ENCODE measurements around the gene KNDC1.

Gene KNDC1

DNA sequence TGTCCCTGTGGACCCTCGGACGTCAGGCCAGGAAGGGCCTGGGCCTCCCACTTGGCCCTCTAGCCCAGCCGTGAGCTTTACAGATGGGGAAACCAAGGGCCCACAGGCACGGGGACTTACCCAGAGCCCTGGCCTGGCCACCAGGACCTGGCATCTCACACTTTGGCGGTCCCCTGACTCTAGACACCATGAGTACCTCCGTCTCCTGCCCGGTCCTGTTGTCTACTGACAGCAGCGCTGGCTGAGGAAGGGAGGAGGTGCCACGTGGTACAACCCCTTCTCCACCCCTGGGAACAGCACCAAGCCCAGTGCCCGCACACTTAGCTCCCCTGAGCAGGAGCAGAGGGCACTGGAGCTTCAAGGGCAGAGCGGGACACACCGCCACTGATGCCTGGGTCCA lies 46.2 kb upstream of the KNDC1 start:
- H4K8ac ChIP-seq (ENCODE audit: low read depth, low read length): no peak overlapping the region
- H3K18ac ChIP-seq (ENCODE audit: low read length): no peak overlapping the region
- WGBS (ENCODE audit: extremely low coverage, insufficient coverage, low lambda C conversion rate): no CpG with 5 or more reads among the region's 12 CpGs
- H3K79me1 ChIP-seq (ENCODE audit: low read length): no peaks in the 10 kb centered on the region
- H2BK120ac ChIP-seq (ENCODE audit: low read depth, low read length): no peak overlapping the region
- no peak overlapping the region for H3K9ac ChIP-seq (ENCODE audit: low read length)
- no peaks in the 10 kb centered on the region for H3K4me1 ChIP-seq (ENCODE audit: control insufficient read depth, low read depth, low read length)
- H3K4me3 ChIP-seq (ENCODE audit: low read length): no peak overlapping the region
- H2BK5ac ChIP-seq (ENCODE audit: low read length): no peak overlapping the region
- H3K36me3 ChIP-seq (ENCODE audit: control insufficient read depth, insufficient read depth, low read length): no peaks in the 10 kb centered on the region
- H3K79me2 ChIP-seq (ENCODE audit: control insufficient read depth, insufficient read depth, low read length): no peaks in the 10 kb centered on the region
- no peak overlapping the region for H4K5ac ChIP-seq (ENCODE audit: low read length)
- no peaks in the 10 kb centered on the region for H3K27me3 ChIP-seq (ENCODE audit: insufficient read depth, low read length, poor library complexity)
- no peak overlapping the region for H3K4me2 ChIP-seq (ENCODE audit: low read length)
- H3K23ac ChIP-seq (ENCODE audit: low read length): no peak overlapping the region
- no peak overlapping the region for H3K27ac ChIP-seq (ENCODE audit: low read depth, low read length)
- H3K4ac ChIP-seq (ENCODE audit: low read depth, low read length): no peak overlapping the region
- no peak overlapping the region for H3K56ac ChIP-seq (ENCODE audit: low read length)
- no peak overlapping the region for H2AK5ac ChIP-seq (ENCODE audit: low read length)
- no peak for DNase-seq
- no peak overlapping the region for H2BK15ac ChIP-seq (replicated peaks; ENCODE audit: low read depth)

DNA sequence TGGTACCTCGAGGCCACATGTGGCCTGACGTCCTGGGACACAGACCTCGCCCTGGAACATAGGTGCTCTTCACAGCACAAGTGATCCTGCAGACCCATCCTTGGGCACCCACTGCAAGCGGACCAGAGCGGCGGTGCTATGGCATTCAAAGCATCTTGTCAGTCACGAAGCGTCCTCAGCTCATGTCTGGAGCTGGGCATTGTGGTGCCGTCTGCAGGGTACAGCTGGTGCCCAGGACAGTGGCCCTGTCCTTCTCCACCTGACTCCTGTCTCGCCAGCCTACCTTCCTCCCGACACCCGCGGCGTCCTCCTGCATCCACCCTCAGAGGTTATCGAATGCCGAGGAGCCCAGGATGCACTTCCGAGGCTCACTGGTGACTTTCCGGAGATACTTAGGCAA lies 45.8 kb upstream of the KNDC1 start:
- no peaks in the 10 kb centered on the region for H3K79me2 ChIP-seq (ENCODE audit: control insufficient read depth, insufficient read depth, low read length)
- no peak overlapping the region for H2AK5ac ChIP-seq (ENCODE audit: low read length)
- no peaks in the 10 kb centered on the region for H3K4me1 ChIP-seq (ENCODE audit: control insufficient read depth, low read depth, low read length)
- no peak overlapping the region for H2BK15ac ChIP-seq (replicated peaks; ENCODE audit: low read depth)
- WGBS (ENCODE audit: extremely low coverage, insufficient coverage, low lambda C conversion rate): no CpG with 5 or more reads among the region's 18 CpGs
- H3K23ac ChIP-seq (ENCODE audit: low read length): no peak overlapping the region
- H3K18ac ChIP-seq (ENCODE audit: low read length): no peak overlapping the region
- no peak overlapping the region for H2BK5ac ChIP-seq (ENCODE audit: low read length)
- no peak overlapping the region for H3K4ac ChIP-seq (ENCODE audit: low read depth, low read length)
- H3K56ac ChIP-seq (ENCODE audit: low read length): no peak overlapping the region
- H2BK120ac ChIP-seq (ENCODE audit: low read depth, low read length): no peak overlapping the region
- H3K4me3 ChIP-seq (ENCODE audit: low read length): no peak overlapping the region
- no peak overlapping the region for H4K8ac ChIP-seq (ENCODE audit: low read depth, low read length)
- no peaks in the 10 kb centered on the region for H3K36me3 ChIP-seq (ENCODE audit: control insufficient read depth, insufficient read depth, low read length)
- H4K5ac ChIP-seq (ENCODE audit: low read length): no peak overlapping the region
- H3K27ac ChIP-seq (ENCODE audit: low read depth, low read length): no peak overlapping the region
- no peak overlapping the region for H3K9ac ChIP-seq (ENCODE audit: low read length)
- no peak for DNase-seq
- H3K27me3 ChIP-seq (ENCODE audit: insufficient read depth, low read length, poor library complexity): no peaks in the 10 kb centered on the region
- H3K4me2 ChIP-seq (ENCODE audit: low read length): no peak overlapping the region
- H3K79me1 ChIP-seq (ENCODE audit: low read length): no peaks in the 10 kb centered on the region

DNA sequence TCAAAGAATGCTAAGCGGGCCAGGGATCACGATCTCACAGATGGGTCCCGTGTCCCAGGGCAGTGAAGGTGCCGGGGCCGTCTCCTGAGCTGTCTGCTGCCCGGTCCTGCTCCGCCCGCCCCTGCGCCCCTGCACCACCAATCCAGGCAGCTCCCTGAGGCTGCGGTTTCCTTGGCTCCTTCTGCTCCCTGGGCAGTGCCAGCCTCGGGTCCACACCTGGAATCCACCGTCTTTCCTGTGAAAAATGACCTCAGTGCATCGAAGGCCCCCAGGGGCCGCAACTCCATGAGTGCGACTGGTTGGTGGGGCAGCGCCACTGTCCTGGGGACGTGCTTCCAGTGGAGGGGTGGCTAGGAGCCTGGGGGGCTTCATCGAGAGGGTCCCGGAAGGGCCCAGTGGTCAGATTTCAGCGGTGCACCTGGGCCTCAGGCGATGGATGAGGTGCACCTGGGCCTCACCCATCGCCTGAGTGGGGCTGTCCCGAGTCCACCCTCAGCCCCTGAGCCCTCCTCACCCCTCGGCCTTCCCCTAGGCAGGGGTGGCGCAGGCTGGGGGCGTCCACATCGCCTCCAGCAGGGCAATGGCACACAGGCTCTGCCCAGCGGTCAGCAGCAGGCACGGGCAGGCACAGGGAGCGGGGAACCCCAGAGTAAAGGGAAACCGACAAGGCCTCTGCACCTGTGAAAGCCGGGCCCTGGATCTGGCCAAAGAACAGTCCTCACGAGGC lies 45.1 kb upstream of the KNDC1 start:
- H4K8ac ChIP-seq (ENCODE audit: low read depth, low read length): no peak overlapping the region
- no peak overlapping the region for H3K27ac ChIP-seq (ENCODE audit: low read depth, low read length)
- no peak overlapping the region for H3K23ac ChIP-seq (ENCODE audit: low read length)
- H2AK5ac ChIP-seq (ENCODE audit: low read length): no peak overlapping the region
- H3K56ac ChIP-seq (ENCODE audit: low read length): no peak overlapping the region
- no peak overlapping the region for H2BK120ac ChIP-seq (ENCODE audit: low read depth, low read length)
- no peak for DNase-seq
- H2BK5ac ChIP-seq (ENCODE audit: low read length): no peak overlapping the region
- no peaks in the 10 kb centered on the region for H3K27me3 ChIP-seq (ENCODE audit: insufficient read depth, low read length, poor library complexity)
- no CpG with 5 or more reads among the region's 33 CpGs for WGBS (ENCODE audit: extremely low coverage, insufficient coverage, low lambda C conversion rate)
- no peak overlapping the region for H3K4me2 ChIP-seq (ENCODE audit: low read length)
- no peaks in the 10 kb centered on the region for H3K36me3 ChIP-seq (ENCODE audit: control insufficient read depth, insufficient read depth, low read length)
- no peak overlapping the region for H2BK15ac ChIP-seq (replicated peaks; ENCODE audit: low read depth)
- no peak overlapping the region for H3K4me3 ChIP-seq (ENCODE audit: low read length)
- no peak overlapping the region for H3K18ac ChIP-seq (ENCODE audit: low read length)
- H3K4me1 ChIP-seq (ENCODE audit: control insufficient read depth, low read depth, low read length): no peaks in the 10 kb centered on the region
- H3K79me2 ChIP-seq (ENCODE audit: control insufficient read depth, insufficient read depth, low read length): no peaks in the 10 kb centered on the region
- H3K4ac ChIP-seq (ENCODE audit: low read depth, low read length): no peak overlapping the region
- no peaks in the 10 kb centered on the region for H3K79me1 ChIP-seq (ENCODE audit: low read length)
- no peak overlapping the region for H3K9ac ChIP-seq (ENCODE audit: low read length)
- H4K5ac ChIP-seq (ENCODE audit: low read length): no peak overlapping the region

DNA sequence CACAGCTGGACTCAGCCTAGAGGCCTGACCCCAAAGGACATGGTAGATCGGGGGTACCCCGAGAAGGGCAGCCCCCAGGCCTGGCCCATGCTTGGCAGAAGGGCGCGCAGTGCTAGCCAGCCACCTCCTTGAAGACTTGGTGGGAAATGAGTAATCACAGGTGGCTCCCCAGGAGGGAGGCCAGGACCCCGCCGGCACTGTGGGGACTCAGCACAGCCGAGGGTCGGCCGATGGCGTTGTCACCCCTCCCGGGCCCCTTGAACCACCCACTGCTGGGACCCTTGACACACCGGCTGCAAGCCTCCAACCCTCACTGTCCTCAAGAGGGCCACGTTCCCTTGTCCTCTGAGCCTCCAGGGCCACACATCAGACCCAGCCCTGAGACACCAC lies 44.6 kb upstream of the KNDC1 start:
- no CpG with 5 or more reads among the region's 13 CpGs for WGBS (ENCODE audit: extremely low coverage, insufficient coverage, low lambda C conversion rate)
- H3K18ac ChIP-seq (ENCODE audit: low read length): no peak overlapping the region
- no peak overlapping the region for H4K8ac ChIP-seq (ENCODE audit: low read depth, low read length)

DNA sequence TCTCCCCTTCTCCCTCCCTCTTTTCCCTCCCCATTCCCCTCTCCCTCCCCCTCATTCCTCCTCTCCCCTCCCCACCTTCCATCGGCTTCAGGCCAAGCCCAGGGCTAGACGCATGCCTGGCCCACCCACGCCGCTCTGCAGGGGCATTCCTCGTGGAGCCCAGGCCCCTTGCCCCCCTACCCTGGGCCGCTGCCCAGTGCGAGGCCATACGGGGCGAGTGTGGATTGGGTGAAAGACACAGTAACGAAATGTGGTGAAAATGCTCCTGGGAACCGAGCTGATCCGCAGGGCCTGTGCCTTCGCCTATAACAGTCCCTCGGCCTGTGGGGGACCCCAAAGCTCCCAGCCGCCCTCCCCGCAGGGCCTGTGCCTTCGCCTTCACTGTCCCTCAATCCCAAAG lies 44.0 kb upstream of the KNDC1 start:
- Histone ChIP-seq H2BK120ac (ENCODE audit: low read depth, low read length) (no peak overlapping the region), H3K23ac (ENCODE audit: low read length) (no peak overlapping the region), H3K79me1 (ENCODE audit: low read length) (no peaks in the 10 kb centered on the region), H2AK5ac (ENCODE audit: low read length) (no peak overlapping the region), H3K27ac (ENCODE audit: low read depth, low read length) (no peak overlapping the region), H4K8ac (ENCODE audit: low read depth, low read length) (no peak overlapping the region), H4K5ac (ENCODE audit: low read length) (no peak overlapping the region), H3K36me3 (ENCODE audit: control insufficient read depth, insufficient read depth, low read length) (no peaks in the 10 kb centered on the region), H2BK15ac (replicated peaks; ENCODE audit: low read depth) (no peak overlapping the region), H3K4ac (ENCODE audit: low read depth, low read length) (no peak overlapping the region), H3K4me2 (ENCODE audit: low read length) (no peak overlapping the region), H3K4me1 (ENCODE audit: control insufficient read depth, low read depth, low read length) (no peaks in the 10 kb centered on the region), H3K79me2 (ENCODE audit: control insufficient read depth, insufficient read depth, low read length) (no peaks in the 10 kb centered on the region), H2BK5ac (ENCODE audit: low read length) (no peak overlapping the region), H3K27me3 (ENCODE audit: insufficient read depth, low read length, poor library complexity) (no peaks in the 10 kb centered on the region), H3K56ac (ENCODE audit: low read length) (no peak overlapping the region), H3K4me3 (ENCODE audit: low read length) (no peak overlapping the region), H3K18ac (ENCODE audit: low read length) (no peak overlapping the region), H3K9ac (ENCODE audit: low read length) (no peak overlapping the region)
- DNase-seq: no peak
- WGBS (ENCODE audit: extremely low coverage, insufficient coverage, low lambda C conversion rate): no CpG with 5 or more reads among the region's 17 CpGs

More for the DNA sequence above, 44.6 kb upstream of the KNDC1 start:
- no peak overlapping the region for H2BK15ac ChIP-seq (replicated peaks; ENCODE audit: low read depth)
- H3K9ac ChIP-seq (ENCODE audit: low read length): no peak overlapping the region
- no peak overlapping the region for H4K5ac ChIP-seq (ENCODE audit: low read length)
- no peak for DNase-seq
- no peak overlapping the region for H2BK5ac ChIP-seq (ENCODE audit: low read length)
- H3K4me2 ChIP-seq (ENCODE audit: low read length): no peak overlapping the region
- no peaks in the 10 kb centered on the region for H3K36me3 ChIP-seq (ENCODE audit: control insufficient read depth, insufficient read depth, low read length)
- no peak overlapping the region for H2AK5ac ChIP-seq (ENCODE audit: low read length)
- H3K27ac ChIP-seq (ENCODE audit: low read depth, low read length): no peak overlapping the region
- no peaks in the 10 kb centered on the region for H3K79me2 ChIP-seq (ENCODE audit: control insufficient read depth, insufficient read depth, low read length)
- H3K4me1 ChIP-seq (ENCODE audit: control insufficient read depth, low read depth, low read length): no peaks in the 10 kb centered on the region
- H3K4me3 ChIP-seq (ENCODE audit: low read length): no peak overlapping the region
- no peak overlapping the region for H3K4ac ChIP-seq (ENCODE audit: low read depth, low read length)
- H3K56ac ChIP-seq (ENCODE audit: low read length): no peak overlapping the region
- no peak overlapping the region for H2BK120ac ChIP-seq (ENCODE audit: low read depth, low read length)
- no peaks in the 10 kb centered on the region for H3K79me1 ChIP-seq (ENCODE audit: low read length)
- no peaks in the 10 kb centered on the region for H3K27me3 ChIP-seq (ENCODE audit: insufficient read depth, low read length, poor library complexity)
- H3K23ac ChIP-seq (ENCODE audit: low read length): no peak overlapping the region

DNA sequence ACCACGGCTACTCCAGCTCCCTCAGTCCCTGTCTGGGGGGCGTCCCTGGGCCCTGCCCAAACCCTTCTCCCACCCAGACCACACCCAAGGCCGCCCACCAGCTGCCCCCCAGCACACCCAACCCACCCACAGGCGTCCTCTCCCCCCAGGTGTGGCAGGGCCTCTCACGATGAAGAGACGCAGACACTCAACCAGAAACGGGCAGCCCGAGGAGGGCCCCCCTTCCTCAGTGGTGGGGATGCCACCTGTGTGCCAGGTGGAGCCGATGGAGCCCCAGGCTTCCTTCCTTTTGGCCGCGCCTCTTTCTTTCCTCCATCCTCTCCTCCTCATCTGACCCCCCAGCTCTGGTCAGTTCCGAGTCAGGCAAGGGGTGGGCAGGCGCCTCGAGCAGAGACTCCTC lies 43.6 kb upstream of the KNDC1 start:
- Histone ChIP-seq H2AK5ac (ENCODE audit: low read length) (no peak overlapping the region), H3K79me2 (ENCODE audit: control insufficient read depth, insufficient read depth, low read length) (no peaks in the 10 kb centered on the region), H3K4me1 (ENCODE audit: control insufficient read depth, low read depth, low read length) (no peaks in the 10 kb centered on the region), H3K23ac (ENCODE audit: low read length) (no peak overlapping the region), H3K27ac (ENCODE audit: low read depth, low read length) (no peak overlapping the region), H3K4ac (ENCODE audit: low read depth, low read length) (no peak overlapping the region), H3K56ac (ENCODE audit: low read length) (no peak overlapping the region), H2BK5ac (ENCODE audit: low read length) (no peak overlapping the region), H2BK15ac (replicated peaks; ENCODE audit: low read depth) (no peak overlapping the region), H4K8ac (ENCODE audit: low read depth, low read length) (no peak overlapping the region), H3K9ac (ENCODE audit: low read length) (no peak overlapping the region), H4K5ac (ENCODE audit: low read length) (no peak overlapping the region), H3K4me3 (ENCODE audit: low read length) (no peak overlapping the region), H3K4me2 (ENCODE audit: low read length) (no peak overlapping the region), H2BK120ac (ENCODE audit: low read depth, low read length) (no peak overlapping the region), H3K36me3 (ENCODE audit: control insufficient read depth, insufficient read depth, low read length) (no peaks in the 10 kb centered on the region), H3K79me1 (ENCODE audit: low read length) (no peaks in the 10 kb centered on the region), H3K27me3 (ENCODE audit: insufficient read depth, low read length, poor library complexity) (no peaks in the 10 kb centered on the region), H3K18ac (ENCODE audit: low read length) (no peak overlapping the region)
- DNase-seq: no peak
- WGBS (ENCODE audit: extremely low coverage, insufficient coverage, low lambda C conversion rate): no CpG with 5 or more reads among the region's 14 CpGs
